Transverse colon (tissue), 4 donors: ENCODE results near the gene SYT3.

Experiments used
- CTCF ChIP-seq, 5 experiments: fragments of 200-600 bp in 3 of 5; fragments of 450-650 bp in 2 of 5; sonication (generic) in 3 of 5; IDR thresholded peaks; 1 replicate in 2 of 5; 2 replicates in 3 of 5; pipeline ENCODE4 v1.5.1; 2016 to 2017; ENCODE audit warnings: antibody characterized with exemption in 5 of 5, inconsistent platforms in 3 of 5, mild to moderate bottlenecking in 2 of 5, moderate library complexity in 1 of 5
- EP300 ChIP-seq: sonication (generic); formaldehyde crosslinking; IDR thresholded peaks from one replicate; pipeline ENCODE4 v1.6.1; 2017; ENCODE audit warnings: antibody characterized with exemption, low read depth
- POLR2A ChIP-seq: fragments of 450-650 bp; IDR thresholded peaks from one replicate; pipeline ENCODE4 v1.6.1; 2016; ENCODE audit warnings: antibody characterized with exemption, mild to moderate bottlenecking, moderate library complexity
- POLR2AphosphoS5 ChIP-seq, 3 donors: sonication (generic); formaldehyde crosslinking; IDR thresholded peaks; one replicate each; pipeline ENCODE4 v1.6.1; 2016; ENCODE audit warnings: antibody characterized with exemption in 3 of 3

DNA sequence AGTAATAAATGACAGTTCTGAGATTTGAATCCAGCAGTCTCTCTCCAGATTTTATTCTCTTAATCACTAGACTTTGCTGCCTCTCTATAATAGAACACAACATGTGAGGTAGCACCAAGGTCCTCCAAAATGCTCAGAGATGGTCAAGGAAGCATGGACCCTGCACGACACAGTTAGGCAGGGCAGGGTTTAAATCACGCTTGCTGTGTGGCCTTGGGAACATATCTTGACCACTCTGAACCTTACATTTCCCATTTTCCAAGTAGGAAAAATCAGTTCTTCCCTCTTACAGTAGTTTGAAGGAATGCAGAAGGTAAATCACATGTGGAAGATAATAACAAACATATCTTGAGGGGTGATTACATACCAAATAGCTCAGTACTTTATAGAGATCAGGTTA is 6.3 kb downstream of the SYT3 start:
- TF ChIP-seq POLR2AphosphoS5 (IDR thresholded peaks at IDR 0.05) (no peak), CTCF (IDR thresholded peaks at IDR 0.05) (no peak), POLR2A (no peak), EP300 (no peak)
